Activated CD4-positive, alpha-beta T cell treated with anti-CD3 and anti-CD28 coated beads for 36 hours (primary cell): ENCODE results near the gene CYP3A4. TPM values are rescaled to one million over a fixed set of nuclear protein-coding genes. Genes with fewer than 3 reads are reported as not detected.
"Not testable (repeated sequence)": the region's sequence is repeated elsewhere in the genome, so short reads cannot be mapped to it uniquely, and the experiment has no call there.

Experiments
- ATAC-seq: fragments of 200-7000 bp; cut with Tn5 transposase; one replicate; pipeline ENCODE4 v1.10.0; 2021; ENCODE audit warnings: mild to moderate bottlenecking, moderate library complexity
- CTCF ChIA-PET: fragments of 350-600 bp; sonication (Branson Sonifier 250); formaldehyde crosslinking; loops from one replicate; lab custom pipeline; 2021; ENCODE audit warnings: antibody characterized with exemption; lab: Charles Lee
- POLR2A ChIA-PET: fragments of 350-600 bp; sonication (Branson Sonifier 250); formaldehyde crosslinking; loops from one replicate; lab custom pipeline; 2021; ENCODE audit warnings: antibody characterized with exemption, inconsistent platforms; lab: Charles Lee
- DNase-seq: peaks from one replicate; pipeline ENCODE4 v3.0.0-alpha.2; 2020
- H3K27ac Mint-ChIP-seq: one replicate; pipeline ENCODE4 v1.8.0; 2021; ENCODE audit warnings: mixed read lengths
- H3K27me3 Mint-ChIP-seq: one replicate; pipeline ENCODE4 v1.8.0; 2021; ENCODE audit warnings: mixed read lengths
- H3K36me3 Mint-ChIP-seq: one replicate; pipeline ENCODE4 v1.8.0; 2021; ENCODE audit warnings: low read depth, mixed read lengths
- H3K4me1 Mint-ChIP-seq: one replicate; pipeline ENCODE4 v1.8.0; 2021; ENCODE audit warnings: mixed read lengths
- H3K4me3 Mint-ChIP-seq: one replicate; pipeline ENCODE4 v1.8.0; 2021; ENCODE audit warnings: mild to moderate bottlenecking, moderate library complexity, mixed read lengths
- H3K9me3 Mint-ChIP-seq: one replicate; pipeline ENCODE4 v1.8.0; 2021; ENCODE audit warnings: low read depth, mixed read lengths
- intact Hi-C, 2 experiments: fragments of 100-400 bp; cut with DNase I in 1 of 2; cut with micrococcal nuclease in 1 of 2; formaldehyde crosslinking; loops; one replicate each; pipeline versions ENCODE4 v1.14.2 to v1.15.1; 2022 to 2024; cut with DNase I, micrococcal nuclease
- total RNA-seq, 2 experiments: library from RNA; stranded (reverse); gene quantifications; one replicate each; pipeline ENCODE4 v1.2.3, GENCODE V29; 2021

The CYP3A4 gene
- total RNA-seq, 2 experiments from 2014 or later, result not detected

GRCh38 chr7:99820408-99821027 is 36.5 kb upstream of the CYP3A4 start:
- Mint-ChIP-seq H3K4me3 (no peak overlapping the region), H3K27me3 (peaks cover 7% of the 10 kb centered on the region), H3K36me3 (no peaks in the 10 kb centered on the region), H3K27ac (no peak overlapping the region), H3K9me3 (no peaks in the 10 kb centered on the region), H3K4me1 (no peaks in the 10 kb centered on the region)
- no peak for ATAC-seq
- intact Hi-C loops, result no loop called here
- POLR2A ChIA-PET, result no interaction called here
- CTCF ChIA-PET, result no interaction called here
- no peak for DNase-seq

- ChIA-PET CTCF (no interaction called here), POLR2A (no interaction called here)
- H3K27me3 Mint-ChIP-seq, result peaks cover 21% of the 10 kb centered on the region
- ATAC-seq (no peak), DNase-seq (no peak)
- H3K36me3 Mint-ChIP-seq, result no peaks in the 10 kb centered on the region
- H3K4me3 Mint-ChIP-seq, result no peak overlapping the region
- no peaks in the 10 kb centered on the region for H3K9me3 Mint-ChIP-seq
- no peak overlapping the region for H3K27ac Mint-ChIP-seq
- intact Hi-C loops, result no loop called here
- H3K4me1 Mint-ChIP-seq, result no peaks in the 10 kb centered on the region
Observed at GRCh38 chr7:99808766-99809165, 24.8 kb upstream of the CYP3A4 start.

- H3K27ac Mint-ChIP-seq, result no peak overlapping the region
- H3K27me3 Mint-ChIP-seq, result peaks cover 25% of the 10 kb centered on the region
- no peak overlapping the region for H3K4me3 Mint-ChIP-seq
- CTCF ChIA-PET, result interaction anchor here (0.9 kb wide), 1 partner anchor 19 kb away, joined by 3 read pairs; no protein-coding TSS in a partner anchor
- no peaks in the 10 kb centered on the region for H3K9me3 Mint-ChIP-seq
- no peaks in the 10 kb centered on the region for H3K4me1 Mint-ChIP-seq
- no peaks in the 10 kb centered on the region for H3K36me3 Mint-ChIP-seq
- intact Hi-C loops, result no loop called here
- POLR2A ChIA-PET, result no interaction called here
- ATAC-seq, result no peak
- no peak for DNase-seq
Observed at GRCh38 chr7:99806839-99807478, 23.0 kb upstream of the CYP3A4 start.

- Mint-ChIP-seq H3K4me1 (no peaks in the 10 kb centered on the region), H3K4me3 (no peak overlapping the region), H3K9me3 (no peaks in the 10 kb centered on the region), H3K27me3 (peaks cover 31% of the 10 kb centered on the region), H3K36me3 (no peaks in the 10 kb centered on the region), H3K27ac (no peak overlapping the region)
- DNase-seq, result no peak
- ATAC-seq, result no peak
- intact Hi-C loops, result no loop called here
- POLR2A ChIA-PET, result no interaction called here
- CTCF ChIA-PET, result interaction anchor here (0.9 kb wide), 1 partner anchor 18 kb away, joined by 3 read pairs; no protein-coding TSS in a partner anchor
Observed at GRCh38 chr7:99805641-99806040, 21.7 kb upstream of the CYP3A4 start.

- H3K36me3 Mint-ChIP-seq, ATAC-seq, H3K4me3 Mint-ChIP-seq, H3K27ac Mint-ChIP-seq, CTCF ChIA-PET, POLR2A ChIA-PET, intact Hi-C loops, DNase-seq, H3K9me3 Mint-ChIP-seq, H3K4me1 Mint-ChIP-seq: not testable (repeated sequence)
- peaks cover 35% of the 10 kb centered on the region for H3K27me3 Mint-ChIP-seq
Observed at GRCh38 chr7:99803118-99803517, 19.1 kb upstream of the CYP3A4 start.

- H3K4me1 Mint-ChIP-seq, POLR2A ChIA-PET: not testable (repeated sequence)
Observed at GRCh38 chr7:99801407-99801806, 17.4 kb upstream of the CYP3A4 start.

GRCh38 chr7:99798972-99799371 is 15.0 kb upstream of the CYP3A4 start:
- no peaks in the 10 kb centered on the region for H3K36me3 Mint-ChIP-seq
- no peak overlapping the region for H3K4me3 Mint-ChIP-seq
- DNase-seq (no peak), ATAC-seq (no peak)
- H3K27me3 Mint-ChIP-seq, result peaks cover 18% of the 10 kb centered on the region
- POLR2A ChIA-PET, result no interaction called here
- CTCF ChIA-PET, result interaction anchor here (0.5 to 0.9 kb wide), 2 partner anchors 10 to 11 kb away, joined by 3 read pairs; no protein-coding TSS in a partner anchor
- no peak overlapping the region for H3K27ac Mint-ChIP-seq
- intact Hi-C loops, result no loop called here
- no peaks in the 10 kb centered on the region for H3K9me3 Mint-ChIP-seq
- H3K4me1 Mint-ChIP-seq, result no peaks in the 10 kb centered on the region

More at GRCh38 chr7:99801407-99801806, 17.4 kb upstream of the CYP3A4 start:
- H3K4me3 Mint-ChIP-seq, CTCF ChIA-PET, H3K36me3 Mint-ChIP-seq, H3K27ac Mint-ChIP-seq, DNase-seq, ATAC-seq, H3K9me3 Mint-ChIP-seq, intact Hi-C loops: not testable (repeated sequence)
- peaks cover 30% of the 10 kb centered on the region for H3K27me3 Mint-ChIP-seq

GRCh38 chr7:99795864-99796263 is 11.9 kb upstream of the CYP3A4 start:
- ATAC-seq, H3K4me1 Mint-ChIP-seq, intact Hi-C loops: not testable (repeated sequence)

GRCh38 chr7:99794585-99795502 is 10.9 kb upstream of the CYP3A4 start:
- DNase-seq (no peak), ATAC-seq (no peak)
- Mint-ChIP-seq H3K4me1 (peaks cover 7% of the 10 kb centered on the region), H3K4me3 (no peak overlapping the region), H3K27ac (no peak overlapping the region), H3K9me3 (peaks cover 1% of the 10 kb centered on the region), H3K36me3 (no peaks in the 10 kb centered on the region), H3K27me3 (peaks cover 5% of the 10 kb centered on the region)
- CTCF ChIA-PET, result no interaction called here
- intact Hi-C loops, result no loop called here
- POLR2A ChIA-PET, result no interaction called here

More at GRCh38 chr7:99795864-99796263, 11.9 kb upstream of the CYP3A4 start:
- peaks cover 11% of the 10 kb centered on the region for H3K27me3 Mint-ChIP-seq
- H3K27ac Mint-ChIP-seq, H3K9me3 Mint-ChIP-seq, DNase-seq, POLR2A ChIA-PET, H3K36me3 Mint-ChIP-seq, CTCF ChIA-PET, H3K4me3 Mint-ChIP-seq: not testable (repeated sequence)

GRCh38 chr7:99793443-99793842 is 9.5 kb upstream of the CYP3A4 start:
- Mint-ChIP-seq H3K9me3 (peaks cover 4% of the 10 kb centered on the region), H3K4me3 (no peak overlapping the region), H3K27me3 (peaks cover 5% of the 10 kb centered on the region), H3K27ac (no peak overlapping the region), H3K36me3 (no peaks in the 10 kb centered on the region), H3K4me1 (peaks cover 21% of the 10 kb centered on the region)
- DNase-seq (no peak), ATAC-seq (no peak)
- CTCF ChIA-PET, result no interaction called here
- POLR2A ChIA-PET, result no interaction called here
- intact Hi-C loops, result no loop called here

GRCh38 chr7:99792967-99793366 is 9.0 kb upstream of the CYP3A4 start:
- H3K36me3 Mint-ChIP-seq, result no peaks in the 10 kb centered on the region
- DNase-seq, result no peak
- H3K4me1 Mint-ChIP-seq, result peaks cover 26% of the 10 kb centered on the region
- no peak overlapping the region for H3K4me3 Mint-ChIP-seq
- intact Hi-C loops, result no loop called here
- ChIA-PET CTCF (no interaction called here), POLR2A (no interaction called here)
- peaks cover 5% of the 10 kb centered on the region for H3K27me3 Mint-ChIP-seq
- ATAC-seq, result no peak
- peaks cover 4% of the 10 kb centered on the region for H3K9me3 Mint-ChIP-seq
- H3K27ac Mint-ChIP-seq, result no peak overlapping the region
